ENCODE data around the gene UBE2R2.
"Not testable (repeated sequence)": the region's sequence is repeated elsewhere in the genome, so short reads cannot be mapped to it uniquely, and the experiment has no call there.

UBE2R2 gene, protein sequence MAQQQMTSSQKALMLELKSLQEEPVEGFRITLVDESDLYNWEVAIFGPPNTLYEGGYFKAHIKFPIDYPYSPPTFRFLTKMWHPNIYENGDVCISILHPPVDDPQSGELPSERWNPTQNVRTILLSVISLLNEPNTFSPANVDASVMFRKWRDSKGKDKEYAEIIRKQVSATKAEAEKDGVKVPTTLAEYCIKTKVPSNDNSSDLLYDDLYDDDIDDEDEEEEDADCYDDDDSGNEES

DNA sequence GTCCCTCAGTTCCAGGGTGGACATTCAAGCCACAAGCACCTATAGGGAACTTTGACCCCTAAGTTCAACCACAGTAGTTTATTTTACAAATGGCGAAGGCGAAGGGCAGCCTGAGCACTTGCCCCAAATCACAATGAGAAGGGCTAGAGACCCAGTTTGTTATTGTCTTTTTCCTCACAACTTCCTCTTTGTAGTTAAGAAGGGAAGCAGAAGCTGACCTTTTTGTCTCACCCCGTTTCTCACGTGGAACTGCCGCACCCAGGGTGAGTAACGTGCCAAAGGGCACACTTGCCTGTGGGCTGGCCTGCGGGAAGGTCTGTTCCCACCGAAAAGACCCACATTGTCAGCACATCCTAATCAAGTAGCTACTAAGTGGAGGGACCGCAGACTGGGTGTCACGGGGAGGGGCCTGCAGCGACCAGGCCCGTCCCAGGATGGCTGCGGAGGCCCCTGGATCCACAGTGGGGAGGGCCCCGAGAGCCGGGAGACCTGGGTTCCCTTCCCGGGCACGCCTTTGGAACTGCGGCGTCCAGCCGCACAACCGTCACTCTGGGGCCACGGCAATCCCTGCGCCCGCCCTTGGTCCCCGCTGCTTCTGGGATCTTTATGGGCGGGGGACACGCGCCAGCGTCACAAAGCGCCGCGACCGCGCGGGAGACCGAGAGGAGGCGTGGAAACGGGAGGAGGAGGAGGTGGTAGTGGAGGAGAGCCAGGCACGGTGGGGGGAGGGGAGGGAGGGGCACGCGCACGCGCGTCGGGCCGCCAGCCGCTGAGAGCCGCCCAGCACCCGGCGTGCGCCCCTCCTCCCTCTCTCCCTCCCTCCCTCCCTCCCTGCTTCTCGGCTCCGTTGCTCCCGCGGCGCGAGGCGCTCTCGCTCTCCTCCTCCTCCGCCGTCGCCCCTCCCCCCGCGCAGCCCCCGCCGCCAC, at the start of gene UBE2R2:
UBE2R2 (plus strand) TSS at position 834 of the 926 bp plus-strand sequence. CDS start 598 bp downstream, outside the sequence.
- peak; percentile 86 for DNase-seq (ENCODE audit: low read depth in 2 of 2)

DNA sequence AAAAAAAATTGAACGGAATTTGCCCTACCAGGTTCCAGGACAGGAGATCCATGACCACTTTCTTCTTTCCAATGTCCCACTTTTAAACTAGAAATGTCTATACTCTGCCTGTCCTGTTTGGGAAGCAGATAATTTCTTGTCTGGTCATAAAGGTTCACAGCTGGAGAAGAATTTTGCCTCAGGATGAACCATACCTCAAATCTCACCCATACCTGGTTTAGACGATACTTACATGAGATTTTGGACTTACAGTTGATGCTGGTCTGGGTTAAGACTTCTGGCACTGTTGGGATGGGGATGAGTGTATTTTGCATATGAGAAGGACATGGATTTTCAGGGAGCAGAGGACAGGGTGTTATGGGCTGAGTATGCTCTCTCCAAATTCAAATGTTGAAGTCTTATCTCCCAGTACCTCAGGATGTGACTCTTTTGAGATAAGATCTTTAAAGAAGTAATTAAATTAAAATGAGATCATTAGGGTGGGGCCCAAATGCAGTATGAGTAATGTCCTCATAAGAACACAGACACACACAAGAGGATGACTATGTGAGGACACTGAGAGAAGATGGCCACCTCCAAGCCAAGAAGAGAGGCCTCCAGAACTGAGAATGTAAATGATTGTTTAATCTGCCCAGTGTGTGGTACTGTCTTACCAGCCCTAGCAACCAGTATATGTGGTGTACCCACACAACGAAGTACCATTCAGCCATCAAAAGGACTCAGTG, 46.6 kb upstream of the UBE2R2 start:
- not testable (repeated sequence) for DNase-seq (ENCODE audit: low read depth in 2 of 2)

DNA sequence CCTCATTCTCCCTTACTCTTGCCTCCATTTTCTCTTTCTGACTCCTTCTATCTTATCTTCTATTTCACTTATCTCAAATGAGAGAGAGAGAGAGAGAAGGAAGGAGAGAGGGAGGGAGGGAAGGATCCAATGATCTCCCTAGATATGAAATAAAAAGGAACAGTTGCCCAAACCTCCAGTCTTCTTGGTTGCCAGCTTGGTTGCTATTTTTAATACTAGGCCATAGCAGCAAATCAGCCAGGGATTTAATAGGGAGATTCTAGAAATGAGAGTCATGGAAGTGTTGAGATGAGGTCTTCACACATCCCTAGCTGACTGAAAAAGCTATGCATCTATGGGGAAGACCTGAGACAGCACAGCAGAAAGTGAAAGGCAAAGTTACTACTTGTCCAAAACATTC, 43.8 kb upstream of the UBE2R2 start:
- DNase-seq (ENCODE audit: low read depth in 2 of 2), result not testable (repeated sequence)

DNA sequence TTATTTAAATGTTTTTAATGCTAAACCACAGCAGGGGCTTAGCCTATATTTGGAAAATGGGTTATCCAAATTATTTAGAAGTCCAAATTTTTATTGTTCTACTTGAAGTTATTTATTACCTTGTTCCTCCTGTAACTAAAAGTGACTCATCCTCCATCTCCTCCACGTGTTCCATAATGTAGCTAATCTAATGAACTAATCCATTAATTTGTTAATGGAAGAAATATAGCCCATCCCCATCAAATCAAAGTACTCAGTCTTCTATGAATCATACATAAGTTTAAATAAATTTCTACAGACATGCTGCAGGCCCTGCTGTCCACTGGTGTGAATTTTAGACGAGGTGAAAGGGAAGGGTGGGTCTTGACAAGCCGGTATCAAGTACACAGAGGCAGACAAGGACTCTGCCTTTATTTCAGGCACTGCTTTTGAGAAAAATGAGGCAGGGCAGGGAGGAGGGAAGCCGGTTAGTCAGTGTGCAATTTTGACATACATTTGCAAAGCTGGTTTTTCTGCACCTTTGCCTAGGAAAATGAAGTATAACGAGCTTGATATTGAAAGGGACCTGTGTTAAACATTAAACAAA, 42.8 kb upstream of the UBE2R2 start:
- not testable (repeated sequence) for DNase-seq (ENCODE audit: low read depth in 2 of 2)

DNA sequence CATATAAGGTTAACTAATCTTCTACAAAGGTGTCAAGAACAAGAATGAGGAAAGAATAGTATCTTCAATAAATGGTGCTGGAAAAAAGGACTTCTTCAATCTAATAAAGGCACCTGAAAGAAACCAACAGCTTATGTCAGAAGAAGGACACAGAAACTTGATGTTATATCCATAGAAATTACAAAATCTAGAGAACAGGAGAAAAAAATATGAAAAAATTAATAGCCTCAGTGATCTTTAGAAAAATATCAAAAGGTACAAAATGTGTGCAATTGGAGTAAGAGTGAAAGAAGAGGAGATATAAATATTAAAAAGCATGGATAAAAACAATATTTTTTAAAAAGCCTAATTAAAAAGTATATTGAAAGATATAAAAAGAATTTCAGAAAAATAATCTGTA, 40.4 kb upstream of the UBE2R2 start:
- DNase-seq (ENCODE audit: low read depth in 2 of 2), result no peak

DNA sequence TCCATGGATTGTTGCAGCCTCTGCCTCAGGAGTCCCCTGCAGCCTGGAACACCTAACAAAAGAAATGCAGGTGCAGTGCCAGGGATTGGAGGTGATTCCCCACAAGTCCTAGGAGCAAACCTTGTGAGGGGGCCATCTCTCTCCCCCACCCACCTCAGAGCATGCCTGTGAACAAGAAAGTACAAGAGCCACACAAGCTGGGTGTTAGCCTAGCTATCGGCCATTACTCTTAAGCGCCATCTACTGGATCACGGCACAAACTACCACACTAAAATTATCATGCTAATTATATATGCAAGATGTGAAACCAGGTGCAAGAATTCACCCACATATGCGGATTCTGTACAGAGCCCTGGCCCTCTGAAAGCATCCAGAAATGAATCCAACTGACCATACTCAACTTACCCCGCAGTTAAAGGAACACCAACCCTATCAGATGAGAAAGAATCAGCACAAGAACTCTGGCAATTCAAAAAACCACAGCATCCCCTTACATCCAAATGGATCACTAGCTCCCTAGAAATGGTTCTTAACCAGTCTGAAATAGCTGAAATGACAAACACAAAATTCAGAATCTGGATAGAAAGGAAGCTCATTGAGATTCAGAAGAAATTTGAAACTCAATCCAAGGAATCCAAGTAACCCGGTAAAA, 38.1 kb upstream of the UBE2R2 start:
- DNase-seq (ENCODE audit: low read depth in 2 of 2), result peak; percentile 8 to 17

DNA sequence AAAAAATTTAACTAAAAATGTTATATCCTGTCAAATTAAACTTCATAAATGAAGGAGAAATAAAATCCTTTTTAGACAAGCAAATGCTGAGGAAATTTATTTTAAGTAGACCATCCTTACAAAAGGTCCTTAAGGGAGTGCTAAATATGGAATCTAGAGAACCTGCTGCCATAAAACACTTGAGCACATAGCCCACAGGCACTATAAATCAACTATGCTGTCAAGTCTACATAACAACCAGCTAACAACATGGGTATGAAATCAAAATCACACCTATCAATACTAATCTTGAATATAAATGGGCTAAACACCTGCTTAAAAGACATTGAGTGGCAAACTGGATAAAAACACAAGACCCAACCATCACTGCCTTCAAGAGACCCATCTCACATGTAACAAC, 36.7 kb upstream of the UBE2R2 start:
- DNase-seq (ENCODE audit: low read depth in 2 of 2), result no peak

DNA sequence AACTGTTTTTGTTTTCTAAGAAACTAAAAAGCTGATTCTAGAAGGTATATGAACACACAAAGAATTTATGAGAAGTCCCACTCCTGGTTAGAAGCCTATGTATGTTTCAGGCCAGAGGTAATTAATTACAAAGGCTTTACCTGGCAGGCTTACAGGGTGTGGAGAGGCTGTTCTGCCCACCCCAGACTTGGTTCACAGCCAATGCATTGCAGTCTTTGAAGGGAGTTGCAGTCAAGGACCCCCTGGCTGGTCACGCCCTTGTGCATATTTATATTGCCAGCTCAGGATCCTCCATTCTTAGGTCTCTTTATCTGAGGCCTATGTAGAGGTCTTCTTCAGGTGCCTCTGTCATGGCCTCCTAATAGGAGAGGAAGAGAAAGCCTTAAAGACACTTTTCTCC, 35.2 kb upstream of the UBE2R2 start:
- DNase-seq (ENCODE audit: low read depth in 2 of 2), result no peak

DNA sequence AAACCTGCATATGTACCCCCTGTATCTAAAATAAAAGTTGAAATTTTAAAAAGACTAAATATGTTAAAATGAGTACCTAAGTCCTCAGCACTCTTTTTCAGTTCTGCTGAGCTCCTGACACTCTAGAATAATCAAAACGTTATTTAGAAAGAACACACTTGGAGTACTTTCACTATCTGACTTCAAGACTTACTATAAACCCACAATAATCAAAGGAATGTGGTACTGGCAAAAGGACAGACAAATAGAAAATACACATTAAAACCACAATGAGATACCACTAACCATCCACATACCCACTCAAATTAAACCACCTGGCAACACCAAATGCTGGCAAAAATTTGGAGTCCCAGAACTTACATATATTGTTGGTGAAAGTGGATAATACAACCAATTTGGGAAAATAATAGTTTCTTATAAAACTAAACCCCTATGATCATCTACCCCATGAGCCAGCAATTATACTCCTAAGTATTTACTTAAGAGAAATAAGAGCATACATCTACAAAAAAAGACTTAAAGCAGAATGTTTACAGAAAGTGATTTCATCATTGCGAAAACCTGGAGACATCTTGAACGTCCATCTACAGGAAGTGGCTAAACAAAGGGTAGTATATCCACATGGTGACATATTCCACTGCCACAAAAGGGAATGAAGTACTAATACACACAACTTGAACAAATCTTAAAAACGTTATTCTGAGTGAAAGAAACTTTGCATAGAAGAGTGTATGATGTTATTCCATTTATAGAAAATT, 34.4 kb upstream of the UBE2R2 start:
- no peak for DNase-seq (ENCODE audit: low read depth in 2 of 2)

DNA sequence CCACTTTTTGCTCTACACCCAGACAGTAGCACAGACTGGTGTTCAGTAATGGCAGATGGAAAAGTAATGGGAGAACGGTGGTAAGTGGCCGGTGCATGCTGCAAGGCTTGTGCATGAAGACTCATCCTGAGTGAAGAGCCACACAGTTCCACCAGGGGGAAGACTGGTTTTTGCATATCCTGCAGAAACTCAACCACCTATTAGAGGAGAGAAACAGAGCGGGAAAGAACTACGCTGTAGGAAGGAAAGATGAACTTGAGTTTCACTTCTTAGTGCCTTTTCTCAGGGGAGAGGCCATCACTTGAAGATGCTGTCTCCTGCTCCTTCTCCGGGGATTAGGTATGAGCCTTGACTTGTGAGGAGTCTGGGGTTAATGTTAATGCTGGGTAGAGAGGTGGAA, 31.0 kb upstream of the UBE2R2 start:
- DNase-seq (ENCODE audit: low read depth in 2 of 2), result no peak

DNA sequence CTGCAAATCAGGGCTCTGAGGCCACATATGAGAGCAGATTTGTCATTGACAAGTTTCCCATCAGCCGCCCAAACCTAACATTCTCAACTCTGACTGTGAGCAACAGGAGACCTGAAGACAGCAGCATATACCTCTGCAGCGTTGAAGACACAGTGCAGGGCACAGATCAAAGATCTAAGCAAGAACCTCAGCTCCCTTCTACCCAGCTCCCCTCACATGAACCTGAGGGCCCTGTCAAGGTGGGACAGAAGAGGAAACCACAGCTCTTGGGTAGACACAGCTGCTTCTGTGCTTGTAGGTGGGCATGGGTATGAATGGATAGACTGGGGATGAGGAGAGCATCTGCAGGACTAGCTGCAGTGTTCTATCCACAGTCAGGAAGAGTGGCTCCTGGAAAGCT, 30.3 kb upstream of the UBE2R2 start:
- no peak for DNase-seq (ENCODE audit: low read depth in 2 of 2)

DNA sequence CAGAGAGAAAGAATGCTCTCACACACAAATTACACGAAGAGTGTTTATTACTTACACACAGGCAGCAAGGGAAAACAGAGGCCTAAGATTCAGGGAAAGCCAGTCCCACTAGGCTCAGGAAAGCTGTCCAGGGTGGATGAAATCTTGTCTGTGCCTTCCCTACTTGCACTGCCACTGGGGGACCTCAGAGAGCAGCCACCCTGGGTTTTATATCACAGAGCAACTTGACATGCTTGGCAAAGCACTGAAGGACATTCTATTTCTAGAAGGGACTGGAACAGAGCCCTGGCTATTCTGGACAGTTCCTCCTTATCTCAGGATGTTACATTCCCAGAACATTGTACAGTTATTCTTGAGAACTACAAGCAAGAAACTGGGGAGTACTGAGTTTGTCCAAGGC, 29.1 kb upstream of the UBE2R2 start:
- no peak for DNase-seq (ENCODE audit: low read depth in 2 of 2)

DNA sequence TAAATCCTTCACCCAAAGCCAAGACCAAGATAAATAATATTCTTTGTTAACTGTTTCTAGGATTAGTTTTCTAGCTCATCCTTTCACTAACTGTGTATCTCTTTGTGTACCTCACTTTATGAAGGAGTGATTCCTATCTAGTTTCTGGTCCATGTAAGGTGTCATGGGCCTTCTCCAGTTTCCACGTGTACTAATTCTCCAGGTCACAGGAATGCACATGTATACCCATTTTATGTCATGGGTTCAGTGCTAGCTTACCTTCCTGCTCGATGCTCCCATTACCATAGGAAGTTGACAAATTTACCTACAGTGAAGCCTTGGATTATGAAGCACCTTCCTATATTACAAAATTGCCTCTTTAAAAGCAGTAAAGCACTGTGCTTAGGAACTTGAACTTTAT, 27.5 kb upstream of the UBE2R2 start:
- DNase-seq (ENCODE audit: low read depth in 2 of 2), result not testable (repeated sequence)

DNA sequence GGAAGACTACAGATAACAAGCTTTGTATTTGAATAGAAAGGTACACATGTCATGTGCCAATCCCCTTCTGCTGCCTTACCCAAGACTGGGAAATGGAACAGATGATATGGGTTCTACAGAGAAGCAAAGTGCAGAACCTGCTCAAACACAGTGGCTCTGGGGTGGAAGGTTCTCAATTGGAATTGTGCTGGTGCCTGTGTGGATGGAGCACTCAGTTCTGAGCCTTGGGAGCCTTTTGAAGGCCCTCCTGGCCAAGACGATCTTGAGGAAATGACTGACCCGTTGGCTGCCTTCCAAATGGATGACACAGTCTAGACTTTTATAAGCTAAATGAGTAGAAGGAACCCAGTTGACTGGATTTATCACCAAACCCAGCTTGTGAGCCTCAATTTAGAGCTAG, 25.8 kb upstream of the UBE2R2 start:
- DNase-seq (ENCODE audit: low read depth in 2 of 2), result no peak

DNA sequence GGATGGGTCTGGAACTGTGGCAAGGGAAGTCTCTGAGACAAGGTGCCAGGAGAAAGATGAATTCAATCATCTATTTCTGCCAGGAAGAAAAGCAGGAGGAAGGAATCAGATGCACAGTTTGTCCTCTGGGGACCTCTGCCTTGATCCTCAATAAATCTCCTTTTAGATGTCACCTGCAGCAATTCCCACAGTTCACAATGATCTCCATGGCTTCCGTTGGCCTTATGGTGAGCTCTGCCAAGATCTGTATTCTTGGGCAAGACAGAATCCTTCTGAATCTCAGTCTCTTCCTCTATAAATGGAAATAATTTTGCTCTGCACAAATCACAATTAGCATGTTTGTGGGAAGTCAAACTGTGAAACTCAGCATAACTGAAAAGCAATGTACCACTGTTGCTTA, 23.5 kb upstream of the UBE2R2 start:
- not testable (repeated sequence) for DNase-seq (ENCODE audit: low read depth in 2 of 2)

DNA sequence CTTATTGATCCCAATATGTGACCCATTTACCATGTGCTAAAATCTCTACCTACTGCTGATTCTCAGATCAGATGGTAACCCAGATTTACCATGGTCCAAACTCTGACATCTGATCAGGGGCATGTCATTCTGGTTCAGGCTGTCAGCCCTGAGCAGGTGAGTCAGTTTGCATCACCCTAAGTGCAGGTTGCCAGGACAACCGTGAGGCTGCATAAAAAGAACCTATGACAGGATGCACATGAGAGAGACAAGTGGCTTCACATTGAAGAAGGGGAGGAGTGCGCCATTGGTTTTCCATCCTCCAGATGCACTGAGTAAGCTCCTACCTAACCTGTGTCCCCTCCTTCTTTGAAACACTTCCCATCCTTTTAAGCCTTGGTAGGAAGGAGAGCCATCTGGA, 22.4 kb upstream of the UBE2R2 start:
- no peak for DNase-seq (ENCODE audit: low read depth in 2 of 2)

DNA sequence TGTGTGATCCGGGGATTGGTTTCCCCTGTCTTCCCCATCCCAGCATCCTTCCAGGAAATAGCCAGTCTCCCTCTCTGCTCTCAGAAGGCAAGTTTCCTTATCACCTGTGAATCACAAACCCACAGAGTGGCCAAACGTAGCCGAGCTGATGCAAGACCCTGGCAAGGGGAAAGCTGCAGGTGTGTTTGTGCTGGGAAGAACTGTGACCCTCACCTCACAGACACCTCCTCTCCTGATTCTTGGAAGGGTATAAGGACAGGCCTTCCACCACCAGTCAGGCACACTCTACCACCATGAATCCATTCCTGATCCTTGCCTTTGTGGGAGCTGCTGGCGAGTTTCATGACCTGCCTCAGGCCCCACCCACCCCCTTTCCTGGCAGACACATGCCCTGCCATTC, 21.7 kb upstream of the UBE2R2 start, which contains the start of gene PRSS3:
PRSS3 (plus strand) TSS at position 281 of the 400 bp plus-strand sequence; CDS start at position 294, 13 bp downstream.
- no peak for DNase-seq (ENCODE audit: low read depth in 2 of 2)

DNA sequence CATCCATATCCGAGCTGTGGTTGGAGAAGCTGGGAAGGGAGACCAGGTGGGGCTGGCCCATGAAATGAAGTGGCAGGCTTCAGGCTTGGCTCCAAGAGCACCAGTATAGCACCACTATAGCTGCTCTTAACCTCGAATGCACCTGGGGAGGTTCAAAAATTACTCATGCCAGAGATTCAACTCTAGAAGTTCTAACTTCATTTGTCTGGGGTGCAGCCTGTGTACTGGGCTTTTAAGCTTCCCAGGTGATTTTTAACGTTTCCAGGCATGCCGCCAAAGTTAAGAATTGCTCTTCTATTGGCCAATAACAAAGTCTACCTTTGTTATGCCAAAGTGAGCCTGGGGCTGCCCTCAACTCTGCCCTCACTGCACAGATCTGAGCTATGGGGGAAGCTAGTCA, 21.1 kb upstream of the UBE2R2 start:
- DNase-seq (ENCODE audit: low read depth in 2 of 2), result no peak

DNA sequence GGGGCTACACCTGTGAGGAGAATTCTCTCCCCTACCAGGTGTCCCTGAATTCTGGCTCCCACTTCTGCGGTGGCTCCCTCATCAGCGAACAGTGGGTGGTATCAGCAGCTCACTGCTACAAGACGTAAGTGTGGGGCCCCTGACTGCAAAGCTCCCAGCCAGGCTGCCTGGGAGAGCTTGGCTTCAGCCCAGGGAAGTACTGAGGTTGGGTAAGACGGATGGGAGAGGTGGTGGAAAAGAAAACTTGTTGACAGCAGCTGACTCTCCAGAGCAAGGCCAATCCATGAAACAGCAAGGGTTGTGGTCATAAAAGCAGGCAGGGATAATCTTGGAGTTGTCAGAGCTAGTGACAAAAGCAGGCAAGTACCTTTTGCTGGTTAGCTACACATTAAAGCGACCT, 20.3 kb upstream of the UBE2R2 start:
- DNase-seq (ENCODE audit: low read depth in 2 of 2), result not testable (repeated sequence)

DNA sequence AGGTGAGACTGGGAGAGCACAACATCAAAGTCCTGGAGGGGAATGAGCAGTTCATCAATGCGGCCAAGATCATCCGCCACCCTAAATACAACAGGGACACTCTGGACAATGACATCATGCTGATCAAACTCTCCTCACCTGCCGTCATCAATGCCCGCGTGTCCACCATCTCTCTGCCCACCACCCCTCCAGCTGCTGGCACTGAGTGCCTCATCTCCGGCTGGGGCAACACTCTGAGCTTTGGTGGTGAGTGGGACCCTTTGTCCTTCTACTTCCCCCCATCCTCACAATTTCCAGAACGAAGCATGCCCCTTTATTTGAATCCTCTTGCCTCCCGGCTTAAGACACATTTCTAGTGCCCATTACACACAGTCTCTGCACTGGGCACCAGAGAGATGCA, 19.1 kb upstream of the UBE2R2 start:
- no peak for DNase-seq (ENCODE audit: low read depth in 2 of 2)

DNA sequence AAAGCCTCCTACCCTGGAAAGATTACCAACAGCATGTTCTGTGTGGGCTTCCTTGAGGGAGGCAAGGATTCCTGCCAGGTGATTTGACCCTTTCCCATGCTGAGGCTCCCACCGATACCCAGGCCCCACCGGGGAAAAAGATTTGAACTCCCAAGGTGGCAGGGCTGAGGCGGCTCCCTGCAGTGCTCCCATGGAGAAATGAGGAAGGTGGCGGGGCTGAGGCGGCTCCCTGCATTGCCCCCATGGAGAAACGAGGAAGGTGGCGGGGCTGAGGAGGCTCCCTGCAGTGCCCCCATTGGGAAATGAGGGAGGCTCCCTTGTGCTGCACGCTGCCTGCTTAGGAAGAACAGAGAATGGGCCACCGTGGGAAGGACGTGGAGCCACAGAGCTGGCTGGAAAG, 18.4 kb upstream of the UBE2R2 start:
- DNase-seq (ENCODE audit: low read depth in 2 of 2), result no peak
